ENCODE data around the gene ISG20.

The ISG20 gene

GRCh38 chr15:88638626-88639372, at the start of gene ISG20 (continued):
- TF ChIP-seq PRDM6 (tag by site-specific recombination; IDR thresholded peaks at IDR 0.05) (no peak), ZNF518A (tag by site-specific recombination; conservative IDR thresholded peaks at IDR 0.05; ENCODE audit: low read depth) (no peak), ZNF423 (tag by site-specific recombination; IDR thresholded peaks at IDR 0.05) (no peak), ZNF223 (tag by site-specific recombination; IDR thresholded peaks at IDR 0.05) (no peak), KLF8 (tag by site-specific recombination; IDR thresholded peaks at IDR 0.05) (peak; percentile 78), ZNF645 (tag by site-specific recombination; IDR thresholded peaks at IDR 0.05) (no peak), ZBTB44 (tag by site-specific recombination; IDR thresholded peaks at IDR 0.05) (peak; percentile 45), ZSCAN30 (tag by site-specific recombination; IDR thresholded peaks at IDR 0.05) (peak; percentile 77; the same call in 1 of the 2 replicates), REST (tag by site-specific recombination; IDR thresholded peaks at IDR 0.05) (no peak), AEBP2 (tag by site-specific recombination; IDR thresholded peaks at IDR 0.05; ENCODE audit: borderline replicate concordance) (no peak), ZBTB7A (tag by site-specific recombination; IDR thresholded peaks at IDR 0.05; ENCODE audit: low read depth) (no peak), PRDM10 (tag by site-specific recombination; IDR thresholded peaks at IDR 0.05) (peak; percentile 99), FEZF1 (tag by site-specific recombination; IDR thresholded peaks at IDR 0.05) (peak; percentile 54), ZNF660 (tag by site-specific recombination; IDR thresholded peaks at IDR 0.05) (peak; percentile 91), KLF17 (tag by site-specific recombination; IDR thresholded peaks at IDR 0.05) (peak; percentile 96), PBX3 (CRISPR knock-in tag; IDR thresholded peaks at IDR 0.05) (0 out of 2 replicates have a peak, but pooled peaks have one; percentile 32)
